Measurements from ENCODE around the gene VWF.
"Not testable (repeated sequence)": the region's sequence is repeated elsewhere in the genome, so short reads cannot be mapped to it uniquely, and the experiment has no call there.

Gene VWF

GRCh38 chr12:6142368-6143302 is 18.2 kb upstream of the VWF start:
- not testable (repeated sequence) for H3K9me3 ChIP-seq (ENCODE audit: control insufficient read depth, low read depth, low read length); H3K9ac ChIP-seq (ENCODE audit: low read length); H3K27me3 ChIP-seq (ENCODE audit: control insufficient read depth, insufficient read depth, low read length); H3K4me3 ChIP-seq (ENCODE audit: low read length); H3K27ac ChIP-seq (ENCODE audit: low read length); H3K4me1 ChIP-seq (ENCODE audit: control insufficient read depth, low read depth, low read length); H3K36me3 ChIP-seq (ENCODE audit: control insufficient read depth, low read depth, low read length)

- not testable (repeated sequence) for H3K9ac ChIP-seq (ENCODE audit: low read length); H3K36me3 ChIP-seq (ENCODE audit: control insufficient read depth, low read depth, low read length); H3K9me3 ChIP-seq (ENCODE audit: control insufficient read depth, low read depth, low read length); H3K4me3 ChIP-seq (ENCODE audit: low read length); H3K27me3 ChIP-seq (ENCODE audit: control insufficient read depth, insufficient read depth, low read length); H3K27ac ChIP-seq (ENCODE audit: low read length); H3K4me1 ChIP-seq (ENCODE audit: control insufficient read depth, low read depth, low read length)
These were observed 17.4 kb upstream of the VWF start for GRCh38 chr12:6141731-6142367.

GRCh38 chr12:6140651-6141447 is 16.4 kb upstream of the VWF start:
- Histone ChIP-seq H3K9ac (ENCODE audit: low read length) (no peak overlapping the region), H3K27ac (ENCODE audit: low read length) (no peak overlapping the region), H3K4me3 (ENCODE audit: low read length) (no peak overlapping the region), H3K9me3 (ENCODE audit: control insufficient read depth, low read depth, low read length) (no peaks in the 10 kb centered on the region), H3K4me1 (ENCODE audit: control insufficient read depth, low read depth, low read length) (no peaks in the 10 kb centered on the region), H3K36me3 (ENCODE audit: control insufficient read depth, low read depth, low read length) (no peaks in the 10 kb centered on the region), H3K27me3 (ENCODE audit: control insufficient read depth, insufficient read depth, low read length) (no peaks in the 10 kb centered on the region)

GRCh38 chr12:6135071-6135470 is 10.6 kb upstream of the VWF start:
- H3K27me3 ChIP-seq (ENCODE audit: control insufficient read depth, insufficient read depth, low read length) = no peaks in the 10 kb centered on the region
- H3K4me3 ChIP-seq (ENCODE audit: low read length) = no peak overlapping the region
- no peaks in the 10 kb centered on the region for H3K9me3 ChIP-seq (ENCODE audit: control insufficient read depth, low read depth, low read length)
- no peaks in the 10 kb centered on the region for H3K4me1 ChIP-seq (ENCODE audit: control insufficient read depth, low read depth, low read length)
- H3K27ac ChIP-seq (ENCODE audit: low read length) = no peak overlapping the region
- no peak overlapping the region for H3K9ac ChIP-seq (ENCODE audit: low read length)
- H3K36me3 ChIP-seq (ENCODE audit: control insufficient read depth, low read depth, low read length) = no peaks in the 10 kb centered on the region

GRCh38 chr12:6133642-6134041 is 9.2 kb upstream of the VWF start:
- Histone ChIP-seq H3K36me3 (ENCODE audit: control insufficient read depth, low read depth, low read length) (no peaks in the 10 kb centered on the region), H3K4me3 (ENCODE audit: low read length) (no peak overlapping the region), H3K27ac (ENCODE audit: low read length) (no peak overlapping the region), H3K9me3 (ENCODE audit: control insufficient read depth, low read depth, low read length) (no peaks in the 10 kb centered on the region), H3K4me1 (ENCODE audit: control insufficient read depth, low read depth, low read length) (no peaks in the 10 kb centered on the region), H3K9ac (ENCODE audit: low read length) (no peak overlapping the region), H3K27me3 (ENCODE audit: control insufficient read depth, insufficient read depth, low read length) (no peaks in the 10 kb centered on the region)

GRCh38 chr12:6132496-6132895 is 8.0 kb upstream of the VWF start:
- Histone ChIP-seq H3K4me3 (ENCODE audit: low read length) (no peak overlapping the region), H3K9ac (ENCODE audit: low read length) (no peak overlapping the region), H3K9me3 (ENCODE audit: control insufficient read depth, low read depth, low read length) (no peaks in the 10 kb centered on the region), H3K36me3 (ENCODE audit: control insufficient read depth, low read depth, low read length) (no peaks in the 10 kb centered on the region), H3K4me1 (ENCODE audit: control insufficient read depth, low read depth, low read length) (no peaks in the 10 kb centered on the region), H3K27me3 (ENCODE audit: control insufficient read depth, insufficient read depth, low read length) (no peaks in the 10 kb centered on the region), H3K27ac (ENCODE audit: low read length) (no peak overlapping the region)

- H3K4me3 ChIP-seq (ENCODE audit: low read length) = no peak overlapping the region
- no peak overlapping the region for H3K9ac ChIP-seq (ENCODE audit: low read length)
- H3K36me3 ChIP-seq (ENCODE audit: control insufficient read depth, low read depth, low read length) = no peaks in the 10 kb centered on the region
- no peaks in the 10 kb centered on the region for H3K9me3 ChIP-seq (ENCODE audit: control insufficient read depth, low read depth, low read length)
- H3K4me1 ChIP-seq (ENCODE audit: control insufficient read depth, low read depth, low read length) = no peaks in the 10 kb centered on the region
- no peaks in the 10 kb centered on the region for H3K27me3 ChIP-seq (ENCODE audit: control insufficient read depth, insufficient read depth, low read length)
- H3K27ac ChIP-seq (ENCODE audit: low read length) = no peak overlapping the region
These were observed 789 bp upstream of the VWF start for GRCh38 chr12:6125310-6125608.

- H3K36me3 ChIP-seq (ENCODE audit: control insufficient read depth, low read depth, low read length) = no peaks in the 10 kb centered on the region
- no peaks in the 10 kb centered on the region for H3K9me3 ChIP-seq (ENCODE audit: control insufficient read depth, low read depth, low read length)
- H3K9ac ChIP-seq (ENCODE audit: low read length) = no peak overlapping the region
These were observed 1.2 kb downstream of the VWF start for GRCh38 chr12:6123258-6123657.

GRCh38 chr12:6122201-6122600 is 2.3 kb downstream of the VWF start:
- H3K9ac ChIP-seq (ENCODE audit: low read length) = no peak overlapping the region
- H3K27ac ChIP-seq (ENCODE audit: low read length) = no peak overlapping the region
- H3K4me1 ChIP-seq (ENCODE audit: control insufficient read depth, low read depth, low read length) = no peaks in the 10 kb centered on the region
- H3K4me3 ChIP-seq (ENCODE audit: low read length) = no peak overlapping the region
- H3K36me3 ChIP-seq (ENCODE audit: control insufficient read depth, low read depth, low read length) = no peaks in the 10 kb centered on the region
- no peaks in the 10 kb centered on the region for H3K27me3 ChIP-seq (ENCODE audit: control insufficient read depth, insufficient read depth, low read length)
- H3K9me3 ChIP-seq (ENCODE audit: control insufficient read depth, low read depth, low read length) = no peaks in the 10 kb centered on the region

More at GRCh38 chr12:6123258-6123657, 1.2 kb downstream of the VWF start:
- Histone ChIP-seq H3K27me3 (ENCODE audit: control insufficient read depth, insufficient read depth, low read length) (no peaks in the 10 kb centered on the region), H3K4me1 (ENCODE audit: control insufficient read depth, low read depth, low read length) (no peaks in the 10 kb centered on the region), H3K4me3 (ENCODE audit: low read length) (no peak overlapping the region), H3K27ac (ENCODE audit: low read length) (no peak overlapping the region)

GRCh38 chr12:6120796-6121473 is 3.5 kb downstream of the VWF start:
- no peak overlapping the region for H3K4me3 ChIP-seq (ENCODE audit: low read length)
- H3K4me1 ChIP-seq (ENCODE audit: control insufficient read depth, low read depth, low read length) = no peaks in the 10 kb centered on the region
- no peak overlapping the region for H3K27ac ChIP-seq (ENCODE audit: low read length)
- H3K9me3 ChIP-seq (ENCODE audit: control insufficient read depth, low read depth, low read length) = no peaks in the 10 kb centered on the region
- no peak overlapping the region for H3K9ac ChIP-seq (ENCODE audit: low read length)
- no peaks in the 10 kb centered on the region for H3K27me3 ChIP-seq (ENCODE audit: control insufficient read depth, insufficient read depth, low read length)
- H3K36me3 ChIP-seq (ENCODE audit: control insufficient read depth, low read depth, low read length) = no peaks in the 10 kb centered on the region

GRCh38 chr12:6118891-6119568 is 5.4 kb downstream of the VWF start:
- no peak overlapping the region for H3K27ac ChIP-seq (ENCODE audit: low read length)

More at GRCh38 chr12:6118891-6119568, 5.4 kb downstream of the VWF start:
- Histone ChIP-seq H3K36me3 (ENCODE audit: control insufficient read depth, low read depth, low read length) (no peaks in the 10 kb centered on the region), H3K4me1 (ENCODE audit: control insufficient read depth, low read depth, low read length) (no peaks in the 10 kb centered on the region), H3K9ac (ENCODE audit: low read length) (no peak overlapping the region), H3K4me3 (ENCODE audit: low read length) (no peak overlapping the region), H3K9me3 (ENCODE audit: control insufficient read depth, low read depth, low read length) (no peaks in the 10 kb centered on the region), H3K27me3 (ENCODE audit: control insufficient read depth, insufficient read depth, low read length) (no peaks in the 10 kb centered on the region)

Measured in iPS-18a (cell line).